ENCODE data around the gene SLX4IP. TPM values are rescaled to one million over a fixed set of nuclear protein-coding genes. Genes with fewer than 3 reads are reported as not detected.
A peak's percentile ranks its signal among the peaks of the same experiment; 100 is the strongest.

SLX4IP gene
- total RNA-seq, 1 experiment from 2014 or later, result 6.4 TPM

GRCh38 chr20:10556519-10557083, 121.5 kb downstream of the SLX4IP start:
- intact Hi-C loops (cut with micrococcal nuclease), result loop anchor here (5.0 to 10.0 kb wide), 3 partner anchors 308 to 468 kb away; no protein-coding TSS in a partner anchor
- Histone ChIP-seq H3K27ac (ENCODE audit: low read length) (peak overlapping the region; percentile 96), H2AFZ (ENCODE audit: low read length) (no peak overlapping the region), H3K27me3 (ENCODE audit: low read length) (no peaks in the 10 kb centered on the region), H3K9me2 (replicated peaks; ENCODE audit: low read length) (no peaks in the 10 kb centered on the region), H3K4me3 (ENCODE audit: low read length) (no peak overlapping the region), H3K4me1 (ENCODE audit: insufficient read depth, low read length) (peaks cover 77% of the 10 kb centered on the region), H3K79me2 (ENCODE audit: low read length) (peaks cover 41% of the 10 kb centered on the region), H3K4me2 (ENCODE audit: low read length) (peak overlapping the region; percentile 56), H3F3A (ENCODE audit: low read length, unreplicated experiment) (peaks cover 3% of the 10 kb centered on the region), H3K9ac (ENCODE audit: low read length) (peak overlapping the region; percentile 72), H3K9me3 (ENCODE audit: low read length) (no peaks in the 10 kb centered on the region), H4K20me1 (ENCODE audit: low read length) (no peaks in the 10 kb centered on the region), H3K36me3 (ENCODE audit: low read depth, low read length) (0 out of 2 replicates have a peak, but pooled peaks cover 1% of the 10 kb centered on the region)
- ChIA-PET CTCF (interaction anchor here (0.7 kb wide), 1 partner anchor 65 kb away, joined by 6 read pairs; no protein-coding TSS in a partner anchor), POLR2A (ENCODE audit: unreplicated experiment) (interaction anchor here (0.7 to 1.1 kb wide), 2 partner anchors 81 to 115 kb away, joined by 3 read pairs; no protein-coding TSS in a partner anchor)
- DNase-seq (no peak), ATAC-seq (no peak)
- BruUV-seq (replicated peaks), result TSS peak; percentile 26
- TF ChIP-seq EZH2phosphoT487 (IDR thresholded peaks at IDR 0.05; ENCODE audit: borderline replicate concordance, low read length), result no peak
- no peak for TF ChIP-seq CTCF (conservative IDR thresholded peaks at IDR 0.05; ENCODE audit: low read depth, low read length)
- no peak for TF ChIP-seq EZH2 (IDR thresholded peaks at IDR 0.05; ENCODE audit: low read length, unreplicated experiment)

- TF ChIP-seq EZH2phosphoT487 (IDR thresholded peaks at IDR 0.05; ENCODE audit: borderline replicate concordance, low read length) (no peak), CTCF (conservative IDR thresholded peaks at IDR 0.05; ENCODE audit: low read depth, low read length) (no peak), EZH2 (IDR thresholded peaks at IDR 0.05; ENCODE audit: low read length, unreplicated experiment) (no peak)
- Histone ChIP-seq H3K4me1 (ENCODE audit: insufficient read depth, low read length) (peaks cover 77% of the 10 kb centered on the region), H3K4me3 (ENCODE audit: low read length) (no peak overlapping the region), H3K27ac (ENCODE audit: low read length) (peak overlapping the region; percentile 96), H3F3A (ENCODE audit: low read length, unreplicated experiment) (peaks cover 3% of the 10 kb centered on the region), H3K27me3 (ENCODE audit: low read length) (no peaks in the 10 kb centered on the region), H3K36me3 (ENCODE audit: low read depth, low read length) (0 out of 2 replicates have a peak, but pooled peaks cover 4% of the 10 kb centered on the region), H3K4me2 (ENCODE audit: low read length) (no peak overlapping the region), H4K20me1 (ENCODE audit: low read length) (no peaks in the 10 kb centered on the region), H3K9me2 (replicated peaks; ENCODE audit: low read length) (no peaks in the 10 kb centered on the region), H2AFZ (ENCODE audit: low read length) (no peak overlapping the region), H3K9me3 (ENCODE audit: low read length) (no peaks in the 10 kb centered on the region), H3K9ac (ENCODE audit: low read length) (peak overlapping the region; percentile 72), H3K79me2 (ENCODE audit: low read length) (peaks cover 41% of the 10 kb centered on the region)
- CTCF ChIA-PET, result no interaction called here
- POLR2A ChIA-PET (ENCODE audit: unreplicated experiment), result no interaction called here
- intact Hi-C loops (cut with micrococcal nuclease), result loop anchor here (2.0 to 10.0 kb wide), 4 partner anchors 41 to 467 kb away; no protein-coding TSS in a partner anchor
- DNase-seq (no peak), ATAC-seq (no peak)
- no TSS peak for BruUV-seq (replicated peaks)
Measured at GRCh38 chr20:10557685-10558084, 122.6 kb downstream of the SLX4IP start.

All from PC-3 (cell line).